VCaP (cell line): ENCODE measurements around the gene ARHGEF11.

Experiments
- H3K27ac ChIP-seq: fragments of 450-650 bp; 2 replicates; pipeline ENCODE4 v1.5.1; 2017
- CTCF ChIP-seq: fragments of 450-650 bp; conservative IDR thresholded peaks from 2 replicates; pipeline ENCODE4 v1.5.1; 2017; ENCODE audit warnings: mild to moderate bottlenecking, moderate library complexity

The ARHGEF11 gene

GRCh38 chr1:156933136-156933535 is 112.4 kb downstream of the ARHGEF11 start:
- TF ChIP-seq CTCF, result no peak
- H3K27ac ChIP-seq, result no peak overlapping the region

- no peak overlapping the region for H3K27ac ChIP-seq
- TF ChIP-seq CTCF, result no peak
Measured at GRCh38 chr1:156931974-156932710, 113.4 kb downstream of the ARHGEF11 start.

- no peak for TF ChIP-seq CTCF
- no peak overlapping the region for H3K27ac ChIP-seq
Measured at GRCh38 chr1:156931211-156931952, 114.2 kb downstream of the ARHGEF11 start.

- TF ChIP-seq CTCF, result no peak
Measured at GRCh38 chr1:156930483-156930882, 115.1 kb downstream of the ARHGEF11 start.

GRCh38 chr1:156929596-156930238 is 115.8 kb downstream of the ARHGEF11 start:
- no peak overlapping the region for H3K27ac ChIP-seq
- TF ChIP-seq CTCF, result no peak

More at GRCh38 chr1:156930483-156930882, 115.1 kb downstream of the ARHGEF11 start:
- no peak overlapping the region for H3K27ac ChIP-seq

GRCh38 chr1:156928043-156928602 is 117.4 kb downstream of the ARHGEF11 start:
- no peak overlapping the region for H3K27ac ChIP-seq
- TF ChIP-seq CTCF, result peak; percentile 68
